ENCODE measurements around the gene MYO18B.

DNA sequence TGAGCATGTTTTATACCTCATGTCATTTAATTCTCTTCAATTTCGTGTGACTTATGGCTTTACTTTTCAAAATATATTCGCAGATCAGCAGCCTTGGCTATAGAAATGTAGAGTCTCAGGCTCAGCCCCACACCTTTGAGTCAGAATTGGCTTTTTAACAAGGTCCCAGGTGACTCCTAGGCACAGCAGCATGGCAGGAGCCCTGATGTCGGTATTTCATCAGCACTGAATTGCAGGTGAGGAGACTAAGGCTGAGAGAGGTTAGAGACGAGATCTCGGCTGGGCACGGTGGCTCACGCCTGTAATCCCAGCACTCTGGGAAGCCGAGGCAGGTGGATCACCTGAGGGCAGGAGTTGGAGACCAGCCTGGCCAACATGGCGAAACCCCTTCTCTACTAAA, 230.4 kb downstream of the MYO18B start:
- TF ChIP-seq, protein P1, sequence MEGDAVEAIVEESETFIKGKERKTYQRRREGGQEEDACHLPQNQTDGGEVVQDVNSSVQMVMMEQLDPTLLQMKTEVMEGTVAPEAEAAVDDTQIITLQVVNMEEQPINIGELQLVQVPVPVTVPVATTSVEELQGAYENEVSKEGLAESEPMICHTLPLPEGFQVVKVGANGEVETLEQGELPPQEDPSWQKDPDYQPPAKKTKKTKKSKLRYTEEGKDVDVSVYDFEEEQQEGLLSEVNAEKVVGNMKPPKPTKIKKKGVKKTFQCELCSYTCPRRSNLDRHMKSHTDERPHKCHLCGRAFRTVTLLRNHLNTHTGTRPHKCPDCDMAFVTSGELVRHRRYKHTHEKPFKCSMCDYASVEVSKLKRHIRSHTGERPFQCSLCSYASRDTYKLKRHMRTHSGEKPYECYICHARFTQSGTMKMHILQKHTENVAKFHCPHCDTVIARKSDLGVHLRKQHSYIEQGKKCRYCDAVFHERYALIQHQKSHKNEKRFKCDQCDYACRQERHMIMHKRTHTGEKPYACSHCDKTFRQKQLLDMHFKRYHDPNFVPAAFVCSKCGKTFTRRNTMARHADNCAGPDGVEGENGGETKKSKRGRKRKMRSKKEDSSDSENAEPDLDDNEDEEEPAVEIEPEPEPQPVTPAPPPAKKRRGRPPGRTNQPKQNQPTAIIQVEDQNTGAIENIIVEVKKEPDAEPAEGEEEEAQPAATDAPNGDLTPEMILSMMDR (IDR thresholded peaks at IDR 0.05 in 2 of 3, conservative IDR thresholded peaks at IDR 0.05 in 1 of 3; ENCODE audit: borderline replicate concordance in 1 of 3, insufficient read depth in 1 of 3, low read depth in 2 of 3, low read length in 2 of 3): no peak
- no peak for TF ChIP-seq POLR2AphosphoS5 (IDR thresholded peaks at IDR 0.05; ENCODE audit: low read depth, low read length)
- no peak for TF ChIP-seq CEBPB (IDR thresholded peaks at IDR 0.05; ENCODE audit: low read depth)
- no peak for TF ChIP-seq JUND (IDR thresholded peaks at IDR 0.05)
- TF ChIP-seq EZH2 (IDR thresholded peaks at IDR 0.05): no peak
- no peak for TF ChIP-seq SIN3A (IDR thresholded peaks at IDR 0.05; ENCODE audit: low read depth)
- TF ChIP-seq, protein P2, sequence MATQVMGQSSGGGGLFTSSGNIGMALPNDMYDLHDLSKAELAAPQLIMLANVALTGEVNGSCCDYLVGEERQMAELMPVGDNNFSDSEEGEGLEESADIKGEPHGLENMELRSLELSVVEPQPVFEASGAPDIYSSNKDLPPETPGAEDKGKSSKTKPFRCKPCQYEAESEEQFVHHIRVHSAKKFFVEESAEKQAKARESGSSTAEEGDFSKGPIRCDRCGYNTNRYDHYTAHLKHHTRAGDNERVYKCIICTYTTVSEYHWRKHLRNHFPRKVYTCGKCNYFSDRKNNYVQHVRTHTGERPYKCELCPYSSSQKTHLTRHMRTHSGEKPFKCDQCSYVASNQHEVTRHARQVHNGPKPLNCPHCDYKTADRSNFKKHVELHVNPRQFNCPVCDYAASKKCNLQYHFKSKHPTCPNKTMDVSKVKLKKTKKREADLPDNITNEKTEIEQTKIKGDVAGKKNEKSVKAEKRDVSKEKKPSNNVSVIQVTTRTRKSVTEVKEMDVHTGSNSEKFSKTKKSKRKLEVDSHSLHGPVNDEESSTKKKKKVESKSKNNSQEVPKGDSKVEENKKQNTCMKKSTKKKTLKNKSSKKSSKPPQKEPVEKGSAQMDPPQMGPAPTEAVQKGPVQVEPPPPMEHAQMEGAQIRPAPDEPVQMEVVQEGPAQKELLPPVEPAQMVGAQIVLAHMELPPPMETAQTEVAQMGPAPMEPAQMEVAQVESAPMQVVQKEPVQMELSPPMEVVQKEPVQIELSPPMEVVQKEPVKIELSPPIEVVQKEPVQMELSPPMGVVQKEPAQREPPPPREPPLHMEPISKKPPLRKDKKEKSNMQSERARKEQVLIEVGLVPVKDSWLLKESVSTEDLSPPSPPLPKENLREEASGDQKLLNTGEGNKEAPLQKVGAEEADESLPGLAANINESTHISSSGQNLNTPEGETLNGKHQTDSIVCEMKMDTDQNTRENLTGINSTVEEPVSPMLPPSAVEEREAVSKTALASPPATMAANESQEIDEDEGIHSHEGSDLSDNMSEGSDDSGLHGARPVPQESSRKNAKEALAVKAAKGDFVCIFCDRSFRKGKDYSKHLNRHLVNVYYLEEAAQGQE (IDR thresholded peaks at IDR 0.05; ENCODE audit: low read depth): no peak
- no peak for TF ChIP-seq EGR1 (IDR thresholded peaks at IDR 0.05; ENCODE audit: low read depth)
- TF ChIP-seq POLR2A (IDR thresholded peaks at IDR 0.05; ENCODE audit: borderline replicate concordance, extremely low read depth, insufficient read depth, insufficient read length): no peak
- no peak for TF ChIP-seq EZH2phosphoT487 (IDR thresholded peaks at IDR 0.05; ENCODE audit: borderline replicate concordance)
- TF ChIP-seq RAD21 (IDR thresholded peaks at IDR 0.05; ENCODE audit: low read depth): no peak
